Suprapubic skin (tissue), 4 donors: ENCODE results near the gene EEPD1. TPM values are rescaled to one million over a fixed set of nuclear protein-coding genes. Genes with fewer than 3 reads are reported as not detected.
A peak's percentile ranks its signal among the peaks of the same experiment; 100 is the strongest.

Source experiments
- DNase-seq, 2 donors: peaks; one replicate each; pipeline ENCODE4 v3.0.0-alpha.2; 2019; ENCODE audit warnings: low spot score in 2 of 2
- H3K27ac ChIP-seq: fragments of 200-600 bp; sonication (generic); one replicate; pipeline ENCODE4 v1.5.1; 2019
- H3K27me3 ChIP-seq: fragments of 200-600 bp; sonication (generic); one replicate; pipeline ENCODE4 v1.5.1; 2019
- H3K36me3 ChIP-seq: fragments of 200-600 bp; sonication (generic); one replicate; pipeline ENCODE4 v1.5.1; 2019
- H3K4me1 ChIP-seq: fragments of 200-600 bp; sonication (generic); one replicate; pipeline ENCODE4 v1.5.1; 2019
- H3K4me3 ChIP-seq: fragments of 200-600 bp; sonication (generic); one replicate; pipeline ENCODE4 v1.5.1; 2019; ENCODE audit warnings: mild to moderate bottlenecking
- H3K9me3 ChIP-seq: fragments of 200-600 bp; sonication (generic); one replicate; pipeline ENCODE4 v1.5.1; 2019
- EP300 ChIP-seq: sonication (generic); formaldehyde crosslinking; IDR thresholded peaks from one replicate; pipeline ENCODE4 v1.6.1; 2017; ENCODE audit warnings: antibody characterized with exemption
- POLR2A ChIP-seq, 2 donors: fragments of 450-650 bp; IDR thresholded peaks; one replicate each; pipeline ENCODE4 v1.6.1; 2017; ENCODE audit warnings: antibody characterized with exemption in 2 of 2, mild to moderate bottlenecking in 2 of 2, moderate library complexity in 2 of 2
- POLR2AphosphoS5 ChIP-seq, 3 donors: sonication (generic); formaldehyde crosslinking; IDR thresholded peaks; one replicate each; pipeline ENCODE4 v1.6.1; 2017; ENCODE audit warnings: antibody characterized with exemption in 3 of 3
- WGBS: methylation state at CpG from one replicate; pipeline ENCODE4 v1.1.5; 2018; 5-methylcytosine and 5-hydroxymethylcytosine counted together
- total RNA-seq, 4 donors: library from RNA; depleted of rRNA; stranded (reverse); fragments of >200 nt; gene quantifications; one replicate each; pipeline ENCODE4 v1.1.0, GENCODE V29; 2016
- TF ChIP-seq, protein P1 (sequence below), 2 donors: fragments of 200-600 bp in 1 of 2; fragments of 450-650 bp in 1 of 2; sonication (generic) in 1 of 2; IDR thresholded peaks; one replicate each; pipeline ENCODE4 v1.5.1; 2016 to 2019; ENCODE audit warnings: antibody characterized with exemption in 2 of 2, mild to moderate bottlenecking in 1 of 2, moderate library complexity in 1 of 2

EEPD1 gene
- total RNA-seq, 4 donors from 2014 or later = 11.7 to 18.2 (median 16.1) TPM

DNA sequence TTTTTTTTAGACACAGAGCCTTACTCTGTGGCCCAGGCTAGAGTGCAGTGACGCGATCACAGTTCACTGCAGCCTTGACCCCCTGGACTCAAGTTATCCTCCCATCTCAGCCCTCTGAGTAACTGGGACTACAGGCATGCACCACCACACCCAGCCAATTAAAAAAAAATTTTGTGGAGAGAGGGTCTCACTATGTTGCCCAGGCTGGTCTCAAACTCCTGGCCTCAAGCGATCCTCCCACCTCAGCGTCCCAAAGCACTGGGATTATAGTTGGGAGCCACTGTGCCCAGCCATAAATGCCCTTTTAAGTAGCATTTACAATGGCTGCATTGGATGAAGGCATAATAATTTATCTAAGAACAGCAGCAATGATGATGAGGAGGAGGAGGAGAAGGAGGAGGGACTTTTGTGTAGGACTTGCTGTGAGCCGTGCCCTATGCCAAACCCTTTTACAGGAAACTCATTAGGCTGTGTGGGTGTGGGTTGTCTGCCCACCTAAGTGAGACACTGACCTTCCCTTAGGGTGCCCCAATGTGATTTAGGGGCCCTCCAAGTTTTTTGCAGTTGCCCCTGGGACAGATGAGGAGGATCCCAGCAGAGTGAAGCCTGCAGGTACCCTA, 51.1 kb downstream of the EEPD1 start:
- Histone ChIP-seq H3K4me3 (no peak overlapping the region), H3K4me1 (peaks cover 30% of the 10 kb centered on the region), H3K27ac (no peak overlapping the region), H3K27me3 (no peaks in the 10 kb centered on the region), H3K36me3 (no peaks in the 10 kb centered on the region), H3K9me3 (no peaks in the 10 kb centered on the region)
- TF ChIP-seq POLR2AphosphoS5 (IDR thresholded peaks at IDR 0.05) (no peak), POLR2A (IDR thresholded peaks at IDR 0.05) (no peak), EP300 (no peak)
- TF ChIP-seq, protein P1, sequence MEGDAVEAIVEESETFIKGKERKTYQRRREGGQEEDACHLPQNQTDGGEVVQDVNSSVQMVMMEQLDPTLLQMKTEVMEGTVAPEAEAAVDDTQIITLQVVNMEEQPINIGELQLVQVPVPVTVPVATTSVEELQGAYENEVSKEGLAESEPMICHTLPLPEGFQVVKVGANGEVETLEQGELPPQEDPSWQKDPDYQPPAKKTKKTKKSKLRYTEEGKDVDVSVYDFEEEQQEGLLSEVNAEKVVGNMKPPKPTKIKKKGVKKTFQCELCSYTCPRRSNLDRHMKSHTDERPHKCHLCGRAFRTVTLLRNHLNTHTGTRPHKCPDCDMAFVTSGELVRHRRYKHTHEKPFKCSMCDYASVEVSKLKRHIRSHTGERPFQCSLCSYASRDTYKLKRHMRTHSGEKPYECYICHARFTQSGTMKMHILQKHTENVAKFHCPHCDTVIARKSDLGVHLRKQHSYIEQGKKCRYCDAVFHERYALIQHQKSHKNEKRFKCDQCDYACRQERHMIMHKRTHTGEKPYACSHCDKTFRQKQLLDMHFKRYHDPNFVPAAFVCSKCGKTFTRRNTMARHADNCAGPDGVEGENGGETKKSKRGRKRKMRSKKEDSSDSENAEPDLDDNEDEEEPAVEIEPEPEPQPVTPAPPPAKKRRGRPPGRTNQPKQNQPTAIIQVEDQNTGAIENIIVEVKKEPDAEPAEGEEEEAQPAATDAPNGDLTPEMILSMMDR (IDR thresholded peaks at IDR 0.05) = no peak
- DNase-seq = peak in 1 of 2 donors; percentile 41
- WGBS = 83% methylated on average over 5 of the region's 5 CpGs

DNA sequence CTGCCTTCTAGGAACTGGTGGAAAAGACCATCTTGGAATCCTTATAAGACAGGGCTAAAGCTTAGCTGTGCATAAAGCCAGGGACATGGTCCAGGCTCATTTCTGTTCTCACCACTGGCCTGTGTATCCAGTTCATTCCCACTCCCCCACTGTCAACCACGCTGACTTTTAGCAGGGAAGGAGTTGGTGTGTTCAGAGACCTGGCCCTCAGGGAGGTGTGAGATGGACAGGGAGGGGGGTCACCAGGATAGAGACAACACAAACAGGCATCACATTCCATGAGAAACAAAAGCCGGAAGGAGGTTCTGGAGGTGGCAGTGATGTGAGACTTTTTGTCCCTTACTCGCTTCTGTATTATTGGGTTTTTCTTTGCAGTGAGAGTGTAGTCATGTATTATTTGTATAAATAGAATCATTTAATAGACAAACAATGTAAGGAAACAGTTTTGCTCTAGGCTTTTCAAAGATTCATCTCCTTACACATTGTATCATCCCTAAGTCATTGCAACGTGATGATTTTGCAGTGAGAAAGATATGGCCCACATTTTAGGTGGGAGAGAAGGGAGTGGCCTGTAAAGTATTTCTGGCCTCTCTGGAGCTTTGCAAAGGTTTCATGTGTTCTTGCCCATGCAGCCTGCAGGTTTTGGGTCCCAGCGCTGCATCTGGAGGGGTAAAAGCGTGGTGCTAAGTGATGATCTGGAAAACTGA, 52.0 kb downstream of the EEPD1 start:
- peaks cover 36% of the 10 kb centered on the region for H3K4me1 ChIP-seq
- H3K27ac ChIP-seq = no peak overlapping the region
- H3K27me3 ChIP-seq = no peaks in the 10 kb centered on the region
- 92% methylated on average over 6 of the region's 6 CpGs for WGBS
- peak in 1 of 2 donors; percentile 7 for DNase-seq
- no peaks in the 10 kb centered on the region for H3K36me3 ChIP-seq
- TF ChIP-seq POLR2AphosphoS5 (IDR thresholded peaks at IDR 0.05) (no peak), POLR2A (IDR thresholded peaks at IDR 0.05) (no peak), EP300 (no peak)
- TF ChIP-seq, protein P1 (IDR thresholded peaks at IDR 0.05) = no peak
- H3K9me3 ChIP-seq = no peaks in the 10 kb centered on the region
- no peak overlapping the region for H3K4me3 ChIP-seq

DNA sequence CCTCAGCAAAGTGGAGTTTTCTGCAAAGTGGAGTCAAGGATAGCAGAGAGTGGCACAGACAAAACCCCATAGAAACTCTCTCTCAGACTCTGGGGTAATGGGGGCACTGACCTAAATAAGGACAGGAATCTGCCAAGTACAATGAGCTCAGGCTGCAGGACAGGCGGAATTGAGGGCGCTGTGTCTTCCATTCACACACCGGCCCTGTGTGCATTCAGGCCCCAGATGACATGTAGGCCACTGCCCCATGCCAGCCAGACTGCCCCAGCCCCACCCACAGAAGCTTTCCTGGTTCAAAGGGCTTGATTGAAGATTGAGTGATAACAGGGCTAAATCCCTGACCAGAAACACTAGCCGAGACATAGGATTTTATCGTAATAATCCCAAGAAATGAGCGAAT, 52.7 kb downstream of the EEPD1 start:
- no peak overlapping the region for H3K27ac ChIP-seq
- H3K4me1 ChIP-seq = peaks cover 37% of the 10 kb centered on the region
- no peaks in the 10 kb centered on the region for H3K9me3 ChIP-seq
- no peak for DNase-seq
- 91% methylated on average over 6 of the region's 6 CpGs for WGBS
- no peak for TF ChIP-seq POLR2AphosphoS5 (IDR thresholded peaks at IDR 0.05)
- H3K36me3 ChIP-seq = no peaks in the 10 kb centered on the region
- no peaks in the 10 kb centered on the region for H3K27me3 ChIP-seq
- no peak overlapping the region for H3K4me3 ChIP-seq

DNA sequence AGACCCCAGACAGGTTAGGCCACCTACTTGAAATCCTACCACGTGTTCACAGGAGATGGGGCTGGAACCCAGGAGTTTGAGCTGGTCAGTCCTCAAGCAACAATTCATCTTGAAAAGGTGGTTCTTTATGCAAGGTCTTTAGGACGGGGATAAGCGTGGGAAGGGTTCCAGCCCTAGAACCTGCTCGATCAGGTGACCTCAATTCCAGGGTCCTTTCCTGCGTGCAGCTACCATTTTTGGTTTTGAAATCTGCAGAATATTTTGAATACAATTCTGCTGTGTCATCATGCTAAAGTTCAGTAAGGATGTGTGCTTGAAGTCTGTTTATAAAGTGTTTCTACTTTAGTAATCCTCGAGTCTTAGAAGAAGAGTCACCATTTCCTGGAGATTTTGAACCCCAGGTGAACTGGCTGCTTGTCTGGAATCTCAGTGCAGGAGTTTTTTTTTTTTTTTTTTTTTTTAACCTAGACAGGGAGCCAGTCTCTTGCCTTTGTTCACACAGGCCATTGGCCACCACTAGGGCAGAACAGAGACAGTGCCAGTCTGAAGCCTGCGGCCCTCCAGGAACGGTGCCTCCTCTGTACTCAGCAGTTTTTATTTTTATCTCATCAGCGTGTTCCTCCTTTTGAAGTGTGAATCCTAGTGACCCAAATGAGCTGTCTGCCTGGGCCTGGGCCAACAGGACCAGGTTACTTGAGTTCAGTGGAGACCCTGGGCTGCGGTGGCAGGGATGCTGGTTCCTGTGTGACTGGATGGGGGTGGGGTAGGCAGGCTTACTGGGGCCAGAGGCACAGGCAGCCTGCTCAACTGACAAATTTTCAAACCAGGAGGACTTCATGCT, 54.6 kb downstream of the EEPD1 start:
- 53% methylated on average over 10 of the region's 10 CpGs for WGBS
- Histone ChIP-seq H3K27ac (no peak overlapping the region), H3K4me3 (no peak overlapping the region), H3K36me3 (no peaks in the 10 kb centered on the region), H3K27me3 (no peaks in the 10 kb centered on the region), H3K9me3 (no peaks in the 10 kb centered on the region), H3K4me1 (peaks cover 34% of the 10 kb centered on the region)
- DNase-seq = no peak
- TF ChIP-seq, protein P1 (IDR thresholded peaks at IDR 0.05) = no peak
- TF ChIP-seq POLR2A (IDR thresholded peaks at IDR 0.05) = no peak
- TF ChIP-seq EP300 = peak; percentile 32

DNA sequence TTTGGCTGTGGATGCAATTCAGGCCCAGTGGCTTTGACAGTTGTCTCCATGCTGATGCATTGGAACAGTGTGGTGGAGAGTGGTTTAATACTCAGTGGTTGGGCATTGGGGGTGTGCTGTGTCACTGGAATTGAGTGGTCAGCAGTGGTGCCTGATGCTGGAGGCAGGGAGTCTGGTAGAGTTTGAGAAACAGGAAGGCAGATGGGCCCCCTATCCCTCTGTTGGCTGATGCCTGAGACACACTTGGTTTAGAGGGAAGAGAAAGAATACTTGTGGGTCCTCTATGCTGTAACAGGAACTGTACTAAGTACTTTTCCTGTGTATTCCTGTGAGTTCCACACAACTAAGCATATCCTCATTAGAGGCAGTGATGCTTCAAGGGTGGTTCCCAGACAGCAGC, 55.4 kb downstream of the EEPD1 start:
- Histone ChIP-seq H3K4me1 (peaks cover 31% of the 10 kb centered on the region), H3K9me3 (no peaks in the 10 kb centered on the region), H3K4me3 (no peak overlapping the region), H3K27me3 (no peaks in the 10 kb centered on the region), H3K27ac (no peak overlapping the region), H3K36me3 (no peaks in the 10 kb centered on the region)
- DNase-seq = no peak
- no peak for TF ChIP-seq EP300
- TF ChIP-seq, protein P1 (IDR thresholded peaks at IDR 0.05) = no peak
- no peak for TF ChIP-seq POLR2A (IDR thresholded peaks at IDR 0.05)
- no peak for TF ChIP-seq POLR2AphosphoS5 (IDR thresholded peaks at IDR 0.05)
